Spleen (tissue), 11 donors: Measurements from ENCODE around the gene NTN1. TPM values are rescaled to one million over a fixed set of nuclear protein-coding genes. Genes with fewer than 3 reads are reported as not detected.

Source experiments
- DNase-seq: peaks from one replicate; pipeline ENCODE4 v3.0.0-alpha.2; 2020
- H3K27ac ChIP-seq, 8 donors: fragments of 200-600 bp; sonication (generic) in 7 of 8; 1 replicate in 4 of 8; 2 replicates in 4 of 8; pipeline versions ENCODE4 v1.5.0 to v1.8.0; 2016 to 2021; ENCODE audit warnings: inconsistent platforms in 4 of 8, mild to moderate bottlenecking in 4 of 8, moderate library complexity in 1 of 8
- H3K27me3 ChIP-seq, 7 donors: fragments of 200-600 bp; sonication (generic) in 6 of 7; replicated peaks in 1 of 7; 1 replicate in 4 of 7; 2 replicates in 3 of 7; pipeline versions ENCODE4 v1.5.0 to v1.8.0; 2016 to 2021; ENCODE audit warnings: inconsistent platforms in 3 of 7, mild to moderate bottlenecking in 1 of 7
- H3K36me3 ChIP-seq, 6 donors: fragments of 200-600 bp; sonication (generic) in 5 of 6; 1 replicate in 4 of 6; 2 replicates in 2 of 6; pipeline versions ENCODE4 v1.5.0 to v1.8.0; 2016 to 2021; ENCODE audit warnings: inconsistent platforms in 2 of 6
- H3K4me1 ChIP-seq, 6 donors: fragments of 200-600 bp; sonication (generic) in 5 of 6; 1 replicate in 3 of 6; 2 replicates in 3 of 6; pipeline versions ENCODE4 v1.5.0 to v1.8.0; 2016 to 2021; ENCODE audit warnings: inconsistent platforms in 3 of 6
- H3K4me3 ChIP-seq, 8 donors: fragments of 200-600 bp; sonication (generic) in 7 of 8; 1 replicate in 4 of 8; 2 replicates in 4 of 8; pipeline versions ENCODE4 v1.5.0 to v1.8.0; 2016 to 2021; ENCODE audit warnings: inconsistent platforms in 4 of 8, mild to moderate bottlenecking in 4 of 8, moderate library complexity in 2 of 8
- H3K9me3 ChIP-seq, 8 donors: fragments of 200-600 bp; sonication (generic) in 7 of 8; 1 replicate in 4 of 8; 2 replicates in 4 of 8; pipeline versions ENCODE4 v1.5.0 to v1.8.0; 2016 to 2021; ENCODE audit warnings: inconsistent platforms in 4 of 8
- CTCF ChIP-seq, 11 experiments: fragments of 200-600 bp in 7 of 11; fragments of 450-650 bp in 4 of 11; sonication (generic) in 4 of 11; IDR thresholded peaks in 8 of 11; conservative IDR thresholded peaks in 3 of 11; 1 replicate in 7 of 11; 2 replicates in 4 of 11; pipeline versions ENCODE4 v1.4.0 to v1.8.0; 2016 to 2021; ENCODE audit warnings: antibody characterized with exemption in 11 of 11, inconsistent platforms in 4 of 11, mild to moderate bottlenecking in 1 of 11
- POLR2A ChIP-seq, 3 donors: fragments of 450-650 bp; IDR thresholded peaks; one replicate each; pipeline ENCODE4 v1.5.1; 2017; ENCODE audit warnings: antibody characterized with exemption in 3 of 3, mild to moderate bottlenecking in 1 of 3
- POLR2AphosphoS5 ChIP-seq, 3 donors: sonication (generic); formaldehyde crosslinking; IDR thresholded peaks; one replicate each; pipeline ENCODE4 v1.5.1; 2017; ENCODE audit warnings: antibody characterized with exemption in 3 of 3
- WGBS, 5 donors: extraction: QIAGEN DNeasy Blood & Tissue Kit in 3 of 5; methylation state at CpG; one replicate each; pipeline versions ENCODE4 v1.1.5 to v1.1.7; 2013 to 2018; 5-methylcytosine and 5-hydroxymethylcytosine counted together
- intact Hi-C: fragments of 100-400 bp; cut with DNase I; formaldehyde crosslinking; loops from one replicate; pipeline ENCODE4 v1.15.0; 2023; ENCODE audit warnings: low total_unique reads
- polyA plus RNA-seq, 3 donors: library from polyadenylated mRNA; stranded (reverse); fragments of 200-250 nt; gene quantifications; one replicate each; pipeline ENCODE4 v1.2.1, GENCODE V29; 2013
- total RNA-seq, 7 donors: library from RNA; depleted of rRNA in 3 of 7; stranded (reverse); fragments of >200 nt in 3 of 7; fragmentation: NEBNext Ultra II Directional in 4 of 7; extraction: Animal tissue kit (Norgen Biotek cat#: 25700) in 4 of 7; gene quantifications; one replicate each; pipeline versions ENCODE4 v1.1.0 to v1.2.1, GENCODE V29; 2016 to 2021
- donor health status: healthy with polysubstance abuse.
- donor health status: DM: no; HTN: no; CAD: no; lungs with moderate emphysema.
- donor health status: DM: no; HTN: no; CAD: no.
- donor health status: Bipolar disorder and iron deficiency.
- donor health status: healthy.
- donor health status: DM: no; HTN: no; CAD: no.
- donor health status: DM: yes; HTN: yes; CAD: no.

The NTN1 gene
- total and polyA plus RNA-seq, 10 donors, result 0.07 to 0.43 (median 0.23) TPM; not detected in 2

DNA sequence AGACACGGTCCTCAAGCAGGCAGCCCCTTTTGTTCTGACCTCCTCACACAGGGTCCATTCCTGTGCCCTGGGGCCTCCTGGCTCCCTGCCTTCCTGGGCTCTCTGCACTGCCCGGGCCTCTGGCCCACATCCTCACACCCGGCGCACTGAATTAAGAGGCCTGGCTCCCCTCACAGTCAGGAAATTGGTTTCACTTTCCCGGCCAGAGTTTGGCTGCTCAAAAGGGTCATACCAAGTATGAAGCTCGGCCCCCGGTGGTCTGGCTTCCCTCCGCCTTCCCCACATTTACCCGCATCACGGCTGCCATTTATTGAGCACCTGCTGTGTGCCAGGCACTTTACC lies 220.0 kb downstream of the NTN1 start:
- H3K27ac ChIP-seq, result peak overlapping the region in 7 of 8 donors; percentile 77 to 85 (median 78)
- peaks cover 0 to 14% (median 0%) of the 10 kb centered on the region in 7 donors for H3K27me3 ChIP-seq
- 40 to 62% (median 43%) methylated on average over 5 to 10 of the region's 10 CpGs for WGBS, 5 donors
- no peak for TF ChIP-seq CTCF (IDR thresholded peaks at IDR 0.05 in 8 of 11, conservative IDR thresholded peaks at IDR 0.05 in 3 of 11)
- no peak for TF ChIP-seq POLR2A (IDR thresholded peaks at IDR 0.05)
- TF ChIP-seq POLR2AphosphoS5 (IDR thresholded peaks at IDR 0.05), result no peak
- no peak for DNase-seq
- intact Hi-C loops, result no loop called here
- H3K9me3 ChIP-seq, result no peaks in the 10 kb centered on the region
- no peaks in the 10 kb centered on the region for H3K36me3 ChIP-seq
- peaks cover 5 to 29% (median 21%) of the 10 kb centered on the region in 6 donors for H3K4me1 ChIP-seq
- H3K4me3 ChIP-seq, result no peak overlapping the region

- no peak for DNase-seq
- intact Hi-C loops, result no loop called here
These were observed 220.6 kb downstream of the NTN1 start for GRCh38 chr17:9241774-9242496.

GRCh38 chr17:9242497-9242881 lies 221.2 kb downstream of the NTN1 start:
- 83 to 88% (median 87%) methylated on average over 8 to 16 of the region's 16 CpGs for WGBS, 5 donors
- intact Hi-C loops, result no loop called here

More at GRCh38 chr17:9241774-9242496, 220.6 kb downstream of the NTN1 start:
- TF ChIP-seq POLR2A (IDR thresholded peaks at IDR 0.05), result no peak
- no peak for TF ChIP-seq POLR2AphosphoS5 (IDR thresholded peaks at IDR 0.05)
- no peak for TF ChIP-seq CTCF (IDR thresholded peaks at IDR 0.05 in 8 of 11, conservative IDR thresholded peaks at IDR 0.05 in 3 of 11)
- Histone ChIP-seq H3K9me3 (no peaks in the 10 kb centered on the region), H3K36me3 (no peaks in the 10 kb centered on the region), H3K4me3 (no peak overlapping the region), H3K27me3 (peaks cover 0 to 13% (median 0%) of the 10 kb centered on the region in 7 donors), H3K4me1 (peaks cover 5 to 29% (median 21%) of the 10 kb centered on the region in 6 donors), H3K27ac (peak overlapping the region in 4 of 8 donors; percentile 77 to 85 (median 80))
- 86 to 97% (median 89%) methylated on average over 10 to 16 of the region's 16 CpGs for WGBS, 5 donors

More at GRCh38 chr17:9242497-9242881, 221.2 kb downstream of the NTN1 start:
- Histone ChIP-seq H3K9me3 (no peaks in the 10 kb centered on the region), H3K36me3 (peaks cover 0 to 5% (median 0%) of the 10 kb centered on the region in 6 donors), H3K27ac (no peak overlapping the region), H3K4me3 (no peak overlapping the region), H3K27me3 (peaks cover 0 to 13% (median 0%) of the 10 kb centered on the region in 7 donors), H3K4me1 (peaks cover 5 to 29% (median 21%) of the 10 kb centered on the region in 6 donors)
- DNase-seq, result no peak
- TF ChIP-seq CTCF (IDR thresholded peaks at IDR 0.05 in 8 of 11, conservative IDR thresholded peaks at IDR 0.05 in 3 of 11), result no peak
- no peak for TF ChIP-seq POLR2AphosphoS5 (IDR thresholded peaks at IDR 0.05)
- TF ChIP-seq POLR2A (IDR thresholded peaks at IDR 0.05), result no peak
